HepG2 (cell line): ENCODE data around the gene IFT22. TPM values are rescaled to one million over a fixed set of nuclear protein-coding genes. Genes with fewer than 3 reads are reported as not detected.

Experiments
- ATAC-seq: fragments of 200-7000 bp; cut with Tn5 transposase; 3 replicates; pipeline ENCODE4 v1.9.1; 2020; ENCODE audit warnings: mild to moderate bottlenecking, moderate library complexity
- BruUV-seq: library from RNA; stranded (reverse); fragments of 400-500 nt; replicated peaks from 2 replicates; lab custom pipeline; 2021; lab: Mats Ljungman, UMichigan
- CTCF ChIA-PET: fragments of 300-600 bp; formaldehyde crosslinking; extraction: SDS; loops from one replicate; lab custom pipeline; 2021; ENCODE audit warnings: low total read pairs, inconsistent platforms, low intra/inter-chr PET ratio; lab: Yijun Ruan, JAX
- POLR2A ChIA-PET: fragments of 350-600 bp; sonication (Branson Sonifier 250); formaldehyde crosslinking; loops from one replicate; lab custom pipeline; 2020; ENCODE audit warnings: antibody characterized with exemption, inconsistent platforms; lab: Yijun Ruan, JAX
- DNase-seq: peaks from one replicate; pipeline ENCODE4 v3.0.0-alpha.2; 2015; ENCODE audit warnings: low spot score
- FAIRE-seq: peaks from 3 replicates; lab custom pipeline; 2011; peaks lifted over from hg19 to GRCh38; lab: Jason Lieb, UNC
- H2AFZ ChIP-seq: one replicate; pipeline ENCODE4 v1.6.1; 2011; ENCODE audit warnings: low read length, inconsistent platforms
- H3K27ac ChIP-seq: fragments of 300-600 bp; 3 replicates; pipeline ENCODE4 v1.8.0; 2011; ENCODE audit warnings: mixed run types, mild to moderate bottlenecking, mixed read lengths, low read length, inconsistent platforms; ENCODE audit not compliant: insufficient read depth; ENCODE audit errors: extremely low read length
- H3K27me3 ChIP-seq, 2 experiments: fragments of 200-600 bp in 1 of 2; 2 replicates in 1 of 2; 3 replicates in 1 of 2; pipeline versions ENCODE4 v1.6.0 to v1.8.0; 2011; ENCODE audit warnings: low read length in 2 of 2, mild to moderate bottlenecking in 2 of 2, moderate library complexity in 2 of 2, inconsistent platforms in 1 of 2; ENCODE audit not compliant: insufficient read depth in 2 of 2, control insufficient read depth in 1 of 2
- H3K36me3 ChIP-seq, 2 experiments: fragments of 200-600 bp in 1 of 2; replicated peaks in 1 of 2; 2 replicates in 1 of 2; 3 replicates in 1 of 2; pipeline versions ENCODE4 v1.5.1 to v1.8.0; 2011; ENCODE audit warnings: low read length in 2 of 2, inconsistent platforms in 1 of 2; ENCODE audit not compliant: insufficient read depth in 2 of 2, control insufficient read depth in 1 of 2
- H3K4me1 ChIP-seq: 2 replicates; pipeline ENCODE4 v1.5.1; 2012; ENCODE audit warnings: low read length, inconsistent platforms; ENCODE audit not compliant: insufficient read depth
- H3K4me2 ChIP-seq: 2 replicates; pipeline ENCODE4 v1.6.0; 2011; ENCODE audit warnings: low read depth, low read length, inconsistent platforms
- H3K4me3 ChIP-seq, 3 experiments: fragments of 200-600 bp in 1 of 3; sonication (generic), shearing (Covaris generic) in 1 of 3; replicated peaks in 1 of 3; 2 replicates each; pipeline ENCODE4 v1.5.1; 2011 to 2016; ENCODE audit warnings: low read length in 3 of 3, inconsistent platforms in 2 of 3, low read depth in 2 of 3, mild to moderate bottlenecking in 2 of 3, control low read depth in 1 of 3, mixed read lengths in 1 of 3; ENCODE audit not compliant: insufficient read depth in 1 of 3
- H3K79me2 ChIP-seq: one replicate; pipeline ENCODE4 v1.6.1; 2011; ENCODE audit warnings: low read length, inconsistent platforms; ENCODE audit not compliant: insufficient read depth
- H3K9ac ChIP-seq: 2 replicates; pipeline ENCODE4 v1.6.0; 2011; ENCODE audit warnings: mild to moderate bottlenecking, low read depth, low read length, inconsistent platforms; ENCODE audit not compliant: insufficient read depth
- H3K9me3 ChIP-seq: 2 replicates; pipeline ENCODE4 v1.5.1; 2012; ENCODE audit warnings: mild to moderate bottlenecking, low read length
- H4K20me1 ChIP-seq: 2 replicates; pipeline ENCODE4 v1.6.0; 2011; ENCODE audit warnings: inconsistent platforms, mild to moderate bottlenecking, low read length, moderate library complexity; ENCODE audit not compliant: insufficient read depth
- FOXK1 ChIP-seq: sonication (generic); formaldehyde crosslinking; IDR thresholded peaks from 2 replicates; pipeline ENCODE4 v1.4.0; 2020; ENCODE audit warnings: low read depth, missing genetic modification reagents, borderline replicate concordance
- GATAD1 ChIP-seq: IDR thresholded peaks from 2 replicates; pipeline ENCODE4 v1.6.1; 2016; ENCODE audit warnings: missing genetic modification reagents, missing compliant biosample characterization
- HOXA7 ChIP-seq: sonication (generic); formaldehyde crosslinking; IDR thresholded peaks from 2 replicates; pipeline ENCODE4 v1.8.1; 2022; ENCODE audit warnings: mild to moderate bottlenecking, missing genetic modification reagents, moderate library complexity
- NBN ChIP-seq: fragments of 450-650 bp; conservative IDR thresholded peaks from 2 replicates; pipeline ENCODE4 v1.6.1; 2017
- NR2F6 ChIP-seq, 2 experiments: IDR thresholded peaks; 2 replicates each; pipeline ENCODE4 v1.6.1; 2016; ENCODE audit warnings: antibody characterized with exemption in 1 of 2, mild to moderate bottlenecking in 1 of 2
- PHF20 ChIP-seq: sonication (generic); formaldehyde crosslinking; IDR thresholded peaks from 2 replicates; pipeline ENCODE4 v1.5.0; 2020; ENCODE audit warnings: mild to moderate bottlenecking, missing genetic modification reagents
- RXRB ChIP-seq: IDR thresholded peaks from 2 replicates; pipeline ENCODE4 v1.6.1; 2016; ENCODE audit warnings: borderline replicate concordance, missing genetic modification reagents, missing compliant biosample characterization
- SP5 ChIP-seq: IDR thresholded peaks from 2 replicates; pipeline ENCODE4 v1.6.1; 2016; ENCODE audit warnings: low read depth, borderline replicate concordance
- ZIK1 ChIP-seq: sonication (generic); formaldehyde crosslinking; IDR thresholded peaks from 2 replicates; pipeline ENCODE4 v1.5.0; 2020; ENCODE audit warnings: mild to moderate bottlenecking, low read depth, missing genetic modification reagents, borderline replicate concordance
- ZNF564 ChIP-seq: sonication (generic); formaldehyde crosslinking; IDR thresholded peaks from 2 replicates; pipeline ENCODE4 v1.8.1; 2023; ENCODE audit warnings: mild to moderate bottlenecking, missing genetic modification reagents
- ZNF761 ChIP-seq: sonication (generic); formaldehyde crosslinking; conservative IDR thresholded peaks from 2 replicates; pipeline ENCODE4 v1.4.0; 2020; ENCODE audit warnings: mild to moderate bottlenecking, missing genetic modification reagents
- ZNF772 ChIP-seq: sonication (generic); formaldehyde crosslinking; IDR thresholded peaks from 2 replicates; pipeline ENCODE4 v1.5.0; 2020; ENCODE audit warnings: mild to moderate bottlenecking, missing genetic modification reagents
- ZNF777 ChIP-seq: sonication (generic); formaldehyde crosslinking; IDR thresholded peaks from 2 replicates; pipeline ENCODE4 v1.4.0; 2020; ENCODE audit warnings: missing genetic modification reagents
- ZNF816 ChIP-seq: sonication (generic); formaldehyde crosslinking; IDR thresholded peaks from 2 replicates; pipeline ENCODE4 v1.8.0; 2022; ENCODE audit warnings: missing genetic modification reagents, mild to moderate bottlenecking, borderline replicate concordance
- WGBS: methylation state at CpG from one replicate; pipeline ENCODE4 v1.1.6; 2017; ENCODE audit warnings: low lambda C conversion rate; 5-methylcytosine and 5-hydroxymethylcytosine counted together
- in situ Hi-C: cut with HindIII; loops from 2 replicates; pipeline ENCODE4 v1.10.0; 2017; ENCODE audit warnings: low pct_unique_long_range_greater_than_20kb; ENCODE audit not compliant: extremely low pct_ligation_motif_present
- intact Hi-C: fragments of 100-400 bp; cut with micrococcal nuclease; formaldehyde crosslinking; loops from one replicate; pipeline ENCODE4 v1.10.0; 2022; ENCODE audit not compliant: unreplicated experiment
- polyA plus RNA-seq, 8 experiments: library from polyadenylated mRNA; depleted of rRNA in 3 of 8; stranded (reverse) in 7 of 8; unstranded in 1 of 8; fragments of >200 nt; fragmentation: Illumina TruSeq in 4 of 8; extraction: Trizol in 4 of 8; gene quantifications; 2 replicates each; pipeline versions ENCODE4 v1.2.1 to v1.2.3, GENCODE V29; 2011 to 2016; ENCODE audit warnings: low read depth in 4 of 8, missing spikeins in 1 of 8, mixed read lengths in 1 of 8; ENCODE audit not compliant: insufficient read depth in 1 of 8
- total RNA-seq, 5 experiments: library from RNA; depleted of rRNA; stranded (reverse); fragments of >200 nt; fragmentation: Illumina TruSeq; extraction: Trizol; gene quantifications; 2 replicates each; pipeline ENCODE4 v1.2.3, GENCODE V29; 2016; ENCODE audit warnings: low read depth in 1 of 5
- TF ChIP-seq, protein P1 (sequence below), 2 experiments: sonication (generic) in 1 of 2; formaldehyde crosslinking in 1 of 2; IDR thresholded peaks; 2 replicates each; pipeline versions ENCODE4 v1.4.0 to v1.6.1; 2018 to 2020; ENCODE audit warnings: missing genetic modification reagents in 2 of 2, borderline replicate concordance in 1 of 2, low read depth in 1 of 2, mild to moderate bottlenecking in 1 of 2, missing biosample characterization in 1 of 2

IFT22 gene
- total and polyA plus RNA-seq, 2 of the 13 experiments (the other 11 are each of a cell fraction or from before 2014, with no cell fraction given): 8.9 to 14.5 TPM

- WGBS: 69% methylated on average over 3 of the region's 3 CpGs
- intact Hi-C loops: no loop called here
- H4K20me1 ChIP-seq: no peaks in the 10 kb centered on the region
- TF ChIP-seq FOXK1 (no peak), PHF20 (no peak), HOXA7 (CRISPR knock-in tag) (no peak), ZNF564 (no peak), SP5 (no peak), NBN (no peak), ZIK1 (CRISPR knock-in tag) (no peak), RXRB (no peak), ZNF772 (no peak), NR2F6 (IDR thresholded peaks at IDR 0.05) (no peak), NR2F6 (CRISPR knock-in tag; IDR thresholded peaks at IDR 0.05) (no peak), ZNF816 (CRISPR knock-in tag) (no peak), GATAD1 (CRISPR knock-in tag) (no peak), ZNF761 (no peak), ZNF777 (CRISPR knock-in tag) (no peak)
- TF ChIP-seq, protein P1, sequence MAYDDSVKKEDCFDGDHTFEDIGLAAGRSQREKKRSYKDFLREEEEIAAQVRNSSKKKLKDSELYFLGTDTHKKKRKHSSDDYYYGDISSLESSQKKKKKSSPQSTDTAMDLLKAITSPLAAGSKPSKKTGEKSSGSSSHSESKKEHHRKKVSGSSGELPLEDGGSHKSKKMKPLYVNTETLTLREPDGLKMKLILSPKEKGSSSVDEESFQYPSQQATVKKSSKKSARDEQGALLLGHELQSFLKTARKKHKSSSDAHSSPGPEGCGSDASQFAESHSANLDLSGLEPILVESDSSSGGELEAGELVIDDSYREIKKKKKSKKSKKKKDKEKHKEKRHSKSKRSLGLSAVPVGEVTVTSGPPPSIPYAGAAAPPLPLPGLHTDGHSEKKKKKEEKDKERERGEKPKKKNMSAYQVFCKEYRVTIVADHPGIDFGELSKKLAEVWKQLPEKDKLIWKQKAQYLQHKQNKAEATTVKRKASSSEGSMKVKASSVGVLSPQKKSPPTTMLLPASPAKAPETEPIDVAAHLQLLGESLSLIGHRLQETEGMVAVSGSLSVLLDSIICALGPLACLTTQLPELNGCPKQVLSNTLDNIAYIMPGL (CRISPR knock-in tag; IDR thresholded peaks at IDR 0.05; ENCODE audit: borderline replicate concordance in 1 of 2, low read depth in 1 of 2): no peak
- no peaks in the 10 kb centered on the region for H3K9me3 ChIP-seq
- DNase-seq (no peak), FAIRE-seq (no peak), ATAC-seq (no peak)
- no peak overlapping the region for H3K4me2 ChIP-seq
- no peak overlapping the region for H3K4me3 ChIP-seq
- peaks cover 0 to 22% of the 10 kb centered on the region in 2 experiments; a peak in 2 of 5 replicates for H3K27me3 ChIP-seq
- ChIA-PET CTCF (no interaction called here), POLR2A (no interaction called here)
- in situ Hi-C loops: loop anchor here (5.0 to 25.0 kb wide), 2 partner anchors 401 to 1306 kb away; partner anchors contain the start of genes ACHE, SRRT and UFSP1
- peaks cover 17% of the 10 kb centered on the region for H3K4me1 ChIP-seq
- BruUV-seq: no TSS peak
- no peaks in the 10 kb centered on the region for H3K36me3 ChIP-seq
- H3K27ac ChIP-seq: no peak overlapping the region
- H3K9ac ChIP-seq: no peak overlapping the region
- H3K79me2 ChIP-seq: no peaks in the 10 kb centered on the region
- no peak overlapping the region for H2AFZ ChIP-seq
Measured at GRCh38 chr7:101288439-101288838, 33.2 kb downstream of the IFT22 start.
